Measurements from ENCODE around the gene TIPARP.

DNA sequence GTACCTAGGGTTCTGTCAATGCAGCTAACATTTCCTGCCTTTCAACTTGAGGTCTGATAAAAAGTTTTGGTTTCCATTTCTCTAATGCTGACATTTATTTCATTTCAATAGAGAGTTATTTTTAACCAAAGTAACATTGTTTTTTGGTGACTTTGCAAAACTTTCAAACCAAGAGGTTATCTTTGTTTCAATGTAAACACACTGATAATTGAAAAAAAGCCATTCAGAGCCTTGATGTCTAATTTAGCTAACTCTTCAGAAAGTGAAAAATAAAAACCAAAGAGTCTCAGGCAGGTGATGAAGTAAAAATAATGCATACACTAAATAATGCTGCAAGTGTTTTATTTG, 9.6 kb upstream of the TIPARP start:
- TF ChIP-seq, protein P1, sequence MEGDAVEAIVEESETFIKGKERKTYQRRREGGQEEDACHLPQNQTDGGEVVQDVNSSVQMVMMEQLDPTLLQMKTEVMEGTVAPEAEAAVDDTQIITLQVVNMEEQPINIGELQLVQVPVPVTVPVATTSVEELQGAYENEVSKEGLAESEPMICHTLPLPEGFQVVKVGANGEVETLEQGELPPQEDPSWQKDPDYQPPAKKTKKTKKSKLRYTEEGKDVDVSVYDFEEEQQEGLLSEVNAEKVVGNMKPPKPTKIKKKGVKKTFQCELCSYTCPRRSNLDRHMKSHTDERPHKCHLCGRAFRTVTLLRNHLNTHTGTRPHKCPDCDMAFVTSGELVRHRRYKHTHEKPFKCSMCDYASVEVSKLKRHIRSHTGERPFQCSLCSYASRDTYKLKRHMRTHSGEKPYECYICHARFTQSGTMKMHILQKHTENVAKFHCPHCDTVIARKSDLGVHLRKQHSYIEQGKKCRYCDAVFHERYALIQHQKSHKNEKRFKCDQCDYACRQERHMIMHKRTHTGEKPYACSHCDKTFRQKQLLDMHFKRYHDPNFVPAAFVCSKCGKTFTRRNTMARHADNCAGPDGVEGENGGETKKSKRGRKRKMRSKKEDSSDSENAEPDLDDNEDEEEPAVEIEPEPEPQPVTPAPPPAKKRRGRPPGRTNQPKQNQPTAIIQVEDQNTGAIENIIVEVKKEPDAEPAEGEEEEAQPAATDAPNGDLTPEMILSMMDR (IDR thresholded peaks at IDR 0.05): no peak
- TF ChIP-seq ZFX (IDR thresholded peaks at IDR 0.05; ENCODE audit: borderline replicate concordance): no peak
